NB4 (cell line): ENCODE data around the gene CCDC57.
A peak's percentile ranks its signal among the peaks of the same experiment; 100 is the strongest.

Source experiments
- DNase-seq: peaks from one replicate; pipeline ENCODE4 v3.0.0; 2010; ENCODE audit warnings: low read depth
- H3K4me3 ChIP-seq: one replicate; pipeline ENCODE4 v1.5.1; 2011; ENCODE audit warnings: mild to moderate bottlenecking, low read depth, low read length, moderate library complexity
- CTCF ChIP-seq: IDR thresholded peaks from one replicate; pipeline ENCODE4 v1.5.1; 2012; ENCODE audit warnings: low read depth, low read length
- MAX ChIP-seq: IDR thresholded peaks from 2 replicates; pipeline ENCODE4 v1.6.1; 2011; ENCODE audit warnings: low read depth, low read length
- MYC ChIP-seq: IDR thresholded peaks from 2 replicates; pipeline ENCODE4 v1.6.1; 2011; ENCODE audit warnings: low read depth, low read length
- POLR2A ChIP-seq: IDR thresholded peaks from 2 replicates; pipeline ENCODE4 v1.6.1; 2011; ENCODE audit warnings: mild to moderate bottlenecking; ENCODE audit not compliant: insufficient read length; ENCODE audit errors: extremely low read depth

The CCDC57 gene

DNA sequence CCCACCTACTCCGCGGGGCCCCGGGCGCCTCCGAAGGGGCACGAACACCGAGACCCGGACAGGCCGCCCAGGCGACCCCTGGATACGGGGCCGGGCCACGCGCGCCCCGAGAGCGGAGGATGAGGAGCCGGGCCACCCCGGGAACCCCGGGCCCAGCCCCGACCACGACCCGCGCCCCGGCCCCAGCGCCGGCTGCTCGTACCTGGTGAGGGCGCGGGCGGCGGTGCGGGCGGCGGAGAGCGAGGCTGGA lies 114.8 kb downstream of the CCDC57 start:
- no peak for TF ChIP-seq MAX
- no peak for TF ChIP-seq POLR2A
- TF ChIP-seq CTCF: no peak
- no peak for TF ChIP-seq MYC
- H3K4me3 ChIP-seq: peak overlapping the region; percentile 86
- no peak for DNase-seq

- DNase-seq: peak; percentile 72
- no peak; the same call in 1 of the 2 replicates for TF ChIP-seq MAX
- TF ChIP-seq POLR2A: no peak
- TF ChIP-seq MYC: no peak
- TF ChIP-seq CTCF: no peak
- H3K4me3 ChIP-seq: peak overlapping the region; percentile 86
These were observed 115.3 kb downstream of the CCDC57 start for GRCh38 chr17:82097184-82097918.

GRCh38 chr17:82096709-82097183 lies 115.9 kb downstream of the CCDC57 start:
- peak overlapping the region; percentile 86 for H3K4me3 ChIP-seq
- no peak for TF ChIP-seq CTCF
- TF ChIP-seq POLR2A: no peak
- no peak for TF ChIP-seq MYC
- TF ChIP-seq MAX: no peak
- peak; percentile 8 for DNase-seq

DNA sequence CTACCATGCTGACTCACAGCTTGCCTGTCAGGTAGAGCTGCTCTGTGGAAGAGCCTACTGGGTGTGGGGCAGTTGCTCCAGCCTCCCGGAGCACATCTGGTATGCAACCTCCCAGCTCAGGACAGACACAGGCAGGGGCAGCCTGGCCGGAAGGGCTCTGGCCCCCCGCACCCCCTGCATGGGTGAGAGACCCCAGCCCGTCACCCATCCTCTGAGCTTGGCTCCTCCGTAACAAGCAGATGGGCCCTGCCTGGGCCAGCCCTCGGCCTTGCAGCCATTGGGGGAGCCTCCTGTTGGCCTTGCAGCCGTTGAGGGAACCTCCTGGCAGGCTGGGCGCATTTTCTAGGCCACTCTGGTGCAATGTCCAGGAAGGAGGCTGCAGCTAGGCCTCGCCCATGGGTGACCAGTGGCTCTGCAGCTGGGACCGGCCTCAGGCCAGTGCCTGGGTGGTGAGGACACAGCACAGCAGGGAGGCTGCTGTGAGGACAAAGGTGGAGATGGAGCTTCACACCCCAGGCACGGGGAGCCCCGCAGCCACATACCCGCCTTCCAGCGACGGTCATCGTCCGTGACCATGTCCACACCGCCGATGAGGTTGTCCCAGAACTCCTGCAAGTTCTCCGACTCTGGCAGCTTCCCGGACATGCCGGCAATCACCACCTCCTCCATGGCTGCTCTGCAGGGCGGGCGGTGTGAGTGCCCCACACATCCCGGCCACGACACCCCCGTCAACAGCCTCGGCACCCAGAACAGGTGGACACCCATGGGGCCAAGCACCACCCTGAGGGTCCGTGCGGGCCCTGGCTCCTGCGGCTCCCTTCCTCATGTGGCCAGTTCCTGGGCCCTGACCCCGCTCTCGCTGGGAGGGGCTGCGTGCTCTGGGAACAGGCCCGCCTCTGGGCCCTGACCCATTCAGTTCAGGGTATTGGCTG lies 116.6 kb downstream of the CCDC57 start:
- peak overlapping the region; percentile 86 for H3K4me3 ChIP-seq
- DNase-seq: peak; percentile 12

More for the DNA sequence above, 116.6 kb downstream of the CCDC57 start:
- no peak for TF ChIP-seq MAX
- TF ChIP-seq CTCF: no peak
- TF ChIP-seq MYC: no peak
- no peak for TF ChIP-seq POLR2A
